WTC11 (cell line): ENCODE measurements around the gene ZNF484. TPM values are rescaled to one million over a fixed set of nuclear protein-coding genes. Genes with fewer than 3 reads are reported as not detected.

ENCODE experiments used
- ATAC-seq: fragments of 200-7000 bp; cut with Tn5 transposase; 2 replicates; pipeline ENCODE4 v1.10.0; 2021; ENCODE audit warnings: mild to moderate bottlenecking, moderate library complexity
- CTCF ChIA-PET: fragments of 300-600 bp; sonication (Branson Sonifier 250); formaldehyde crosslinking; loops from one replicate; lab custom pipeline; 2021; ENCODE audit warnings: antibody characterized with exemption; lab: Charles Lee
- POLR2A ChIA-PET: fragments of 350-600 bp; sonication (Branson Sonifier 250); formaldehyde crosslinking; loops from one replicate; lab custom pipeline; 2021; ENCODE audit warnings: antibody characterized with exemption; lab: Charles Lee
- DNase-seq: peaks from one replicate; pipeline ENCODE4 v3.0.0; 2021; ENCODE audit warnings: low spot score
- H3K27ac Mint-ChIP-seq: 2 replicates; pipeline ENCODE4 v1.8.0; 2021; ENCODE audit warnings: mixed read lengths
- H3K27me3 Mint-ChIP-seq: 2 replicates; pipeline ENCODE4 v1.8.0; 2021; ENCODE audit warnings: low read depth, mild to moderate bottlenecking, moderate library complexity, mixed read lengths
- H3K36me3 Mint-ChIP-seq: 2 replicates; pipeline ENCODE4 v1.8.0; 2021; ENCODE audit warnings: mixed read lengths
- H3K4me1 Mint-ChIP-seq: 2 replicates; pipeline ENCODE4 v1.8.0; 2022; ENCODE audit warnings: mixed read lengths
- H3K4me3 Mint-ChIP-seq: 2 replicates; pipeline ENCODE4 v1.8.0; 2021; ENCODE audit warnings: mild to moderate bottlenecking, moderate library complexity, mixed read lengths
- H3K9me3 Mint-ChIP-seq: 2 replicates; pipeline ENCODE4 v1.8.0; 2021; ENCODE audit warnings: mixed read lengths
- EMX1 ChIP-seq: fragments of 250-450 bp; sonication (Bioruptor Pico); IDR thresholded peaks from 2 replicates; pipeline ENCODE4 v1.8.0; 2021; ENCODE audit warnings: mild to moderate bottlenecking
- FOXK1 ChIP-seq: sonication (generic); formaldehyde crosslinking; IDR thresholded peaks from 2 replicates; pipeline ENCODE4 v1.8.0; 2022; ENCODE audit warnings: mild to moderate bottlenecking, moderate library complexity, missing genetic modification reagents
- IRF2 ChIP-seq: sonication (generic); formaldehyde crosslinking; IDR thresholded peaks from 2 replicates; pipeline ENCODE4 v1.8.0; 2022; ENCODE audit warnings: low read depth, missing genetic modification reagents, borderline replicate concordance
- MXD4 ChIP-seq: fragments of 250-450 bp; sonication (Bioruptor Pico); IDR thresholded peaks from 2 replicates; pipeline ENCODE4 v1.8.0; 2021; ENCODE audit warnings: mild to moderate bottlenecking, moderate library complexity, borderline replicate concordance
- MYBL2 ChIP-seq: sonication (generic); formaldehyde crosslinking; IDR thresholded peaks from 2 replicates; pipeline ENCODE4 v1.8.1; 2023; ENCODE audit warnings: mild to moderate bottlenecking, moderate library complexity, missing genetic modification reagents
- NR1H2 ChIP-seq: sonication (generic); formaldehyde crosslinking; IDR thresholded peaks from 2 replicates; pipeline ENCODE4 v1.9.0; 2021; ENCODE audit warnings: mild to moderate bottlenecking, moderate library complexity, missing genetic modification reagents
- PREB ChIP-seq: sonication (generic); formaldehyde crosslinking; IDR thresholded peaks from 2 replicates; pipeline ENCODE4 v1.8.1; 2022; ENCODE audit warnings: mild to moderate bottlenecking, missing genetic modification reagents, moderate library complexity, borderline replicate concordance
- SP1 ChIP-seq: sonication (generic); formaldehyde crosslinking; conservative IDR thresholded peaks from 2 replicates; pipeline ENCODE4 v1.8.1; 2022; ENCODE audit warnings: missing genetic modification reagents
- USF1 ChIP-seq: sonication (generic); formaldehyde crosslinking; IDR thresholded peaks from 2 replicates; pipeline ENCODE4 v1.8.0; 2022; ENCODE audit warnings: mild to moderate bottlenecking, missing genetic modification reagents
- ZNF138 ChIP-seq: sonication (generic); formaldehyde crosslinking; conservative IDR thresholded peaks from 2 replicates; pipeline ENCODE4 v1.8.1; 2022; ENCODE audit warnings: mild to moderate bottlenecking, moderate library complexity, missing genetic modification reagents
- ZNF425 ChIP-seq: fragments of 250-450 bp; sonication (Bioruptor Pico); conservative IDR thresholded peaks from 2 replicates; pipeline ENCODE4 v1.9.0; 2021; ENCODE audit warnings: mild to moderate bottlenecking
- total RNA-seq: library from RNA; stranded (reverse); gene quantifications from 3 replicates; pipeline ENCODE4 v1.2.3, GENCODE V29; 2021
- TF ChIP-seq, protein P1 (sequence below): sonication (generic); formaldehyde crosslinking; IDR thresholded peaks from 2 replicates; pipeline ENCODE4 v1.8.0; 2022; ENCODE audit warnings: mild to moderate bottlenecking, missing genetic modification reagents
- TF ChIP-seq, protein P2 (sequence below): fragments of 250-450 bp; sonication (Bioruptor Pico); IDR thresholded peaks from 2 replicates; pipeline ENCODE4 v1.8.0; 2021; ENCODE audit warnings: mild to moderate bottlenecking
- TF ChIP-seq, protein P3 (sequence below): sonication (generic); formaldehyde crosslinking; IDR thresholded peaks from 2 replicates; pipeline ENCODE4 v1.8.0; 2022; ENCODE audit warnings: missing genetic modification reagents
- TF ChIP-seq, protein P4 (sequence below): sonication (generic); formaldehyde crosslinking; IDR thresholded peaks from 2 replicates; pipeline ENCODE4 v1.8.1; 2022; ENCODE audit warnings: low read depth, mild to moderate bottlenecking, moderate library complexity, missing genetic modification reagents, borderline replicate concordance
- TF ChIP-seq, protein P5 (sequence below): sonication (generic); formaldehyde crosslinking; IDR thresholded peaks from 2 replicates; pipeline ENCODE4 v1.8.0; 2023; ENCODE audit warnings: missing genetic modification reagents, mild to moderate bottlenecking, borderline replicate concordance

The ZNF484 gene
- total RNA-seq, 1 experiment from 2014 or later: 14.1 TPM

DNA sequence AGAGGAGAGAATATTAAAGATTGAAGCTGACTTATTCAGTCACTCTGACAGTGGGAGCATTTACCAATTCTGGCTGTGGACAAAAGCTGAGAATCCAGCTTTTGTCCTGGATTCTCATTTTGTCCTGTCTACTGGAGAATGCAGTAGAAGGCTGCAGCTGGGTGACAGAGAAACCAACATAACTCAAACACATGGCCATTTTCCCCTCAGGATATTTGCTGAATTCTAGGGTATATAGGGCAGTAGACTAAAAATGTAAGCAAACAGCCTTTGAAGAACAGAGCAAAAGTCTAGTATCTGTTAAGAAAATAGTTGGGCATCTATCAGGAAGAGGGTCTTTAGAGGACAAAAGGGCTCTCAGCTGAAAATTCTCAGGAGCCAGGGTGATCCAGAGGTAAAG is 20.6 kb downstream of the ZNF484 start:
- ChIA-PET POLR2A (no interaction called here), CTCF (no interaction called here)
- no peaks in the 10 kb centered on the region for H3K27me3 Mint-ChIP-seq
- ATAC-seq (no peak), DNase-seq (no peak)
- H3K9me3 Mint-ChIP-seq: peaks cover 10% of the 10 kb centered on the region
- no peak overlapping the region for H3K4me3 Mint-ChIP-seq
- H3K4me1 Mint-ChIP-seq: no peaks in the 10 kb centered on the region
- TF ChIP-seq MYBL2 (CRISPR knock-in tag) (no peak), EMX1 (CRISPR knock-in tag) (no peak), ZNF138 (CRISPR knock-in tag) (no peak), SP1 (CRISPR knock-in tag) (no peak), FOXK1 (CRISPR knock-in tag) (no peak), MXD4 (CRISPR knock-in tag) (no peak), ZNF425 (no peak), NR1H2 (CRISPR knock-in tag) (no peak), IRF2 (CRISPR knock-in tag) (no peak), USF1 (CRISPR knock-in tag) (no peak), PREB (CRISPR knock-in tag) (no peak)
- TF ChIP-seq, protein P1, sequence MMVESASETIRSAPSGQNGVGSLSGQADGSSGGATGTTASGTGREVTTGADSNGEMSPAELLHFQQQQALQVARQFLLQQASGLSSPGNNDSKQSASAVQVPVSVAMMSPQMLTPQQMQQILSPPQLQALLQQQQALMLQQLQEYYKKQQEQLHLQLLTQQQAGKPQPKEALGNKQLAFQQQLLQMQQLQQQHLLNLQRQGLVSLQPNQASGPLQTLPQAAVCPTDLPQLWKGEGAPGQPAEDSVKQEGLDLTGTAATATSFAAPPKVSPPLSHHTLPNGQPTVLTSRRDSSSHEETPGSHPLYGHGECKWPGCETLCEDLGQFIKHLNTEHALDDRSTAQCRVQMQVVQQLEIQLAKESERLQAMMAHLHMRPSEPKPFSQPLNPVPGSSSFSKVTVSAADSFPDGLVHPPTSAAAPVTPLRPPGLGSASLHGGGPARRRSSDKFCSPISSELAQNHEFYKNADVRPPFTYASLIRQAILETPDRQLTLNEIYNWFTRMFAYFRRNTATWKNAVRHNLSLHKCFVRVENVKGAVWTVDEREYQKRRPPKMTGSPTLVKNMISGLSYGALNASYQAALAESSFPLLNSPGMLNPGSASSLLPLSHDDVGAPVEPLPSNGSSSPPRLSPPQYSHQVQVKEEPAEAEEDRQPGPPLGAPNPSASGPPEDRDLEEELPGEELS (CRISPR knock-in tag): no peak
- TF ChIP-seq, protein P2, sequence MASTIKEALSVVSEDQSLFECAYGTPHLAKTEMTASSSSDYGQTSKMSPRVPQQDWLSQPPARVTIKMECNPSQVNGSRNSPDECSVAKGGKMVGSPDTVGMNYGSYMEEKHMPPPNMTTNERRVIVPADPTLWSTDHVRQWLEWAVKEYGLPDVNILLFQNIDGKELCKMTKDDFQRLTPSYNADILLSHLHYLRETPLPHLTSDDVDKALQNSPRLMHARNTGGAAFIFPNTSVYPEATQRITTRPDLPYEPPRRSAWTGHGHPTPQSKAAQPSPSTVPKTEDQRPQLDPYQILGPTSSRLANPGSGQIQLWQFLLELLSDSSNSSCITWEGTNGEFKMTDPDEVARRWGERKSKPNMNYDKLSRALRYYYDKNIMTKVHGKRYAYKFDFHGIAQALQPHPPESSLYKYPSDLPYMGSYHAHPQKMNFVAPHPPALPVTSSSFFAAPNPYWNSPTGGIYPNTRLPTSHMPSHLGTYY (CRISPR knock-in tag): no peak
- TF ChIP-seq, protein P3, sequence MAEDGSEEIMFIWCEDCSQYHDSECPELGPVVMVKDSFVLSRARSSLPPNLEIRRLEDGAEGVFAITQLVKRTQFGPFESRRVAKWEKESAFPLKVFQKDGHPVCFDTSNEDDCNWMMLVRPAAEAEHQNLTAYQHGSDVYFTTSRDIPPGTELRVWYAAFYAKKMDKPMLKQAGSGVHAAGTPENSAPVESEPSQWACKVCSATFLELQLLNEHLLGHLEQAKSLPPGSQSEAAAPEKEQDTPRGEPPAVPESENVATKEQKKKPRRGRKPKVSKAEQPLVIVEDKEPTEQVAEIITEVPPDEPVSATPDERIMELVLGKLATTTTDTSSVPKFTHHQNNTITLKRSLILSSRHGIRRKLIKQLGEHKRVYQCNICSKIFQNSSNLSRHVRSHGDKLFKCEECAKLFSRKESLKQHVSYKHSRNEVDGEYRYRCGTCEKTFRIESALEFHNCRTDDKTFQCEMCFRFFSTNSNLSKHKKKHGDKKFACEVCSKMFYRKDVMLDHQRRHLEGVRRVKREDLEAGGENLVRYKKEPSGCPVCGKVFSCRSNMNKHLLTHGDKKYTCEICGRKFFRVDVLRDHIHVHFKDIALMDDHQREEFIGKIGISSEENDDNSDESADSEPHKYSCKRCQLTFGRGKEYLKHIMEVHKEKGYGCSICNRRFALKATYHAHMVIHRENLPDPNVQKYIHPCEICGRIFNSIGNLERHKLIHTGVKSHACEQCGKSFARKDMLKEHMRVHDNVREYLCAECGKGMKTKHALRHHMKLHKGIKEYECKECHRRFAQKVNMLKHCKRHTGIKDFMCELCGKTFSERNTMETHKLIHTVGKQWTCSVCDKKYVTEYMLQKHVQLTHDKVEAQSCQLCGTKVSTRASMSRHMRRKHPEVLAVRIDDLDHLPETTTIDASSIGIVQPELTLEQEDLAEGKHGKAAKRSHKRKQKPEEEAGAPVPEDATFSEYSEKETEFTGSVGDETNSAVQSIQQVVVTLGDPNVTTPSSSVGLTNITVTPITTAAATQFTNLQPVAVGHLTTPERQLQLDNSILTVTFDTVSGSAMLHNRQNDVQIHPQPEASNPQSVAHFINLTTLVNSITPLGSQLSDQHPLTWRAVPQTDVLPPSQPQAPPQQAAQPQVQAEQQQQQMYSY (CRISPR knock-in tag): no peak
- TF ChIP-seq, protein P4, sequence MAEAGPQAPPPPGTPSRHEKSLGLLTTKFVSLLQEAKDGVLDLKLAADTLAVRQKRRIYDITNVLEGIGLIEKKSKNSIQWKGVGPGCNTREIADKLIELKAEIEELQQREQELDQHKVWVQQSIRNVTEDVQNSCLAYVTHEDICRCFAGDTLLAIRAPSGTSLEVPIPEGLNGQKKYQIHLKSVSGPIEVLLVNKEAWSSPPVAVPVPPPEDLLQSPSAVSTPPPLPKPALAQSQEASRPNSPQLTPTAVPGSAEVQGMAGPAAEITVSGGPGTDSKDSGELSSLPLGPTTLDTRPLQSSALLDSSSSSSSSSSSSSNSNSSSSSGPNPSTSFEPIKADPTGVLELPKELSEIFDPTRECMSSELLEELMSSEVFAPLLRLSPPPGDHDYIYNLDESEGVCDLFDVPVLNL: no peak
- TF ChIP-seq, protein P5, sequence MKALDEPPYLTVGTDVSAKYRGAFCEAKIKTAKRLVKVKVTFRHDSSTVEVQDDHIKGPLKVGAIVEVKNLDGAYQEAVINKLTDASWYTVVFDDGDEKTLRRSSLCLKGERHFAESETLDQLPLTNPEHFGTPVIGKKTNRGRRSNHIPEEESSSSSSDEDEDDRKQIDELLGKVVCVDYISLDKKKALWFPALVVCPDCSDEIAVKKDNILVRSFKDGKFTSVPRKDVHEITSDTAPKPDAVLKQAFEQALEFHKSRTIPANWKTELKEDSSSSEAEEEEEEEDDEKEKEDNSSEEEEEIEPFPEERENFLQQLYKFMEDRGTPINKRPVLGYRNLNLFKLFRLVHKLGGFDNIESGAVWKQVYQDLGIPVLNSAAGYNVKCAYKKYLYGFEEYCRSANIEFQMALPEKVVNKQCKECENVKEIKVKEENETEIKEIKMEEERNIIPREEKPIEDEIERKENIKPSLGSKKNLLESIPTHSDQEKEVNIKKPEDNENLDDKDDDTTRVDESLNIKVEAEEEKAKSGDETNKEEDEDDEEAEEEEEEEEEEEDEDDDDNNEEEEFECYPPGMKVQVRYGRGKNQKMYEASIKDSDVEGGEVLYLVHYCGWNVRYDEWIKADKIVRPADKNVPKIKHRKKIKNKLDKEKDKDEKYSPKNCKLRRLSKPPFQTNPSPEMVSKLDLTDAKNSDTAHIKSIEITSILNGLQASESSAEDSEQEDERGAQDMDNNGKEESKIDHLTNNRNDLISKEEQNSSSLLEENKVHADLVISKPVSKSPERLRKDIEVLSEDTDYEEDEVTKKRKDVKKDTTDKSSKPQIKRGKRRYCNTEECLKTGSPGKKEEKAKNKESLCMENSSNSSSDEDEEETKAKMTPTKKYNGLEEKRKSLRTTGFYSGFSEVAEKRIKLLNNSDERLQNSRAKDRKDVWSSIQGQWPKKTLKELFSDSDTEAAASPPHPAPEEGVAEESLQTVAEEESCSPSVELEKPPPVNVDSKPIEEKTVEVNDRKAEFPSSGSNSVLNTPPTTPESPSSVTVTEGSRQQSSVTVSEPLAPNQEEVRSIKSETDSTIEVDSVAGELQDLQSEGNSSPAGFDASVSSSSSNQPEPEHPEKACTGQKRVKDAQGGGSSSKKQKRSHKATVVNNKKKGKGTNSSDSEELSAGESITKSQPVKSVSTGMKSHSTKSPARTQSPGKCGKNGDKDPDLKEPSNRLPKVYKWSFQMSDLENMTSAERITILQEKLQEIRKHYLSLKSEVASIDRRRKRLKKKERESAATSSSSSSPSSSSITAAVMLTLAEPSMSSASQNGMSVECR (CRISPR knock-in tag): no peak
- H3K36me3 Mint-ChIP-seq: peaks cover 52% of the 10 kb centered on the region
- no peak overlapping the region for H3K27ac Mint-ChIP-seq
